H9 (cell line): ENCODE measurements around the gene RFFL. TPM values are rescaled to one million over a fixed set of nuclear protein-coding genes. Genes with fewer than 3 reads are reported as not detected.
A peak's percentile ranks its signal among the peaks of the same experiment; 100 is the strongest.

Source experiments
- DNase-seq: peaks from one replicate; pipeline ENCODE4 v3.0.0-alpha.2; 2017
- H2AFZ ChIP-seq: one replicate; pipeline ENCODE4 v1.6.1; 2013; ENCODE audit warnings: mild to moderate bottlenecking, low read length, control low read depth, moderate library complexity
- H2AK5ac ChIP-seq: 2 replicates; pipeline ENCODE4 v1.6.1; 2013; ENCODE audit warnings: low read length, control low read depth, mixed read lengths; ENCODE audit not compliant: insufficient read length
- H2BK120ac ChIP-seq: one replicate; pipeline ENCODE4 v1.6.1; 2013; ENCODE audit warnings: low read depth, mild to moderate bottlenecking, low read length, control low read depth, inconsistent platforms; ENCODE audit not compliant: poor library complexity, severe bottlenecking
- H2BK12ac ChIP-seq: 2 replicates; pipeline ENCODE4 v1.6.1; 2013; ENCODE audit warnings: low read length, control low read depth, mixed read lengths, low read depth; ENCODE audit not compliant: insufficient read length
- H2BK15ac ChIP-seq: 2 replicates; pipeline ENCODE4 v1.6.1; 2013; ENCODE audit warnings: low read depth, low read length, control low read depth
- H2BK20ac ChIP-seq: one replicate; pipeline ENCODE4 v1.6.1; 2013; ENCODE audit warnings: low read depth, mild to moderate bottlenecking, low read length, control low read depth, inconsistent platforms; ENCODE audit not compliant: poor library complexity, severe bottlenecking
- H2BK5ac ChIP-seq: 2 replicates; pipeline ENCODE4 v1.6.1; 2013; ENCODE audit warnings: low read length, control low read depth, mixed read lengths; ENCODE audit not compliant: insufficient read length
- H3K14ac ChIP-seq: 2 replicates; pipeline ENCODE4 v1.6.1; 2013; ENCODE audit warnings: low read length, control low read depth; ENCODE audit not compliant: insufficient read depth
- H3K18ac ChIP-seq: 2 replicates; pipeline ENCODE4 v1.6.1; 2013; ENCODE audit warnings: low read depth, mild to moderate bottlenecking, mixed read lengths, low read length, control low read depth; ENCODE audit not compliant: insufficient read length
- H3K23ac ChIP-seq: 2 replicates; pipeline ENCODE4 v1.6.1; 2013; ENCODE audit warnings: low read length, control low read depth, mixed read lengths, low read depth; ENCODE audit not compliant: insufficient read length
- H3K23me2 ChIP-seq: 2 replicates; pipeline ENCODE4 v1.6.1; 2013; ENCODE audit warnings: low read depth, mild to moderate bottlenecking, mixed read lengths, low read length, control low read depth; ENCODE audit not compliant: insufficient read length, poor library complexity, severe bottlenecking
- H3K27ac ChIP-seq: 2 replicates; pipeline ENCODE4 v1.5.1; 2013; ENCODE audit warnings: low read length, control low read depth, mixed read lengths, low read depth; ENCODE audit not compliant: insufficient read length
- H3K27me3 ChIP-seq: 2 replicates; pipeline ENCODE4 v1.6.1; 2013; ENCODE audit warnings: low read length, control low read depth, inconsistent platforms; ENCODE audit not compliant: insufficient read depth
- H3K4ac ChIP-seq: 2 replicates; pipeline ENCODE4 v1.6.1; 2013; ENCODE audit warnings: low read depth, mild to moderate bottlenecking, control low read depth, inconsistent platforms, low read length, moderate library complexity
- H3K4me1 ChIP-seq: 2 replicates; pipeline ENCODE4 v1.6.1; 2013; ENCODE audit warnings: low read length, control low read depth, inconsistent platforms; ENCODE audit not compliant: insufficient read depth
- H3K4me2 ChIP-seq: 2 replicates; pipeline ENCODE4 v1.6.1; 2013; ENCODE audit warnings: low read length, control low read depth, mixed read lengths; ENCODE audit not compliant: insufficient read length, insufficient read depth
- H3K56ac ChIP-seq: 2 replicates; pipeline ENCODE4 v1.6.1; 2013; ENCODE audit warnings: low read depth, mild to moderate bottlenecking, mixed read lengths, low read length, control low read depth; ENCODE audit not compliant: insufficient read length
- H3K79me1 ChIP-seq: 2 replicates; pipeline ENCODE4 v1.6.1; 2013; ENCODE audit warnings: low read depth, mild to moderate bottlenecking, moderate library complexity, low read length, control low read depth, inconsistent platforms; ENCODE audit not compliant: insufficient read depth, poor library complexity, severe bottlenecking
- H3K79me2 ChIP-seq: 2 replicates; pipeline ENCODE4 v1.6.1; 2013; ENCODE audit warnings: low read length, control low read depth, inconsistent platforms; ENCODE audit not compliant: insufficient read depth
- H3K9ac ChIP-seq: 2 replicates; pipeline ENCODE4 v1.6.1; 2013; ENCODE audit warnings: low read length, control low read depth, mixed read lengths; ENCODE audit not compliant: insufficient read length; ENCODE audit errors: extremely low read depth
- H3K9me3 ChIP-seq: one replicate; pipeline ENCODE4 v1.6.1; 2013; ENCODE audit warnings: low read depth, low read length, inconsistent platforms; ENCODE audit not compliant: control insufficient read depth
- H3T11ph ChIP-seq: one replicate; pipeline ENCODE4 v1.6.1; 2013; ENCODE audit warnings: mild to moderate bottlenecking, low read length, control low read depth, inconsistent platforms
- H4K20me1 ChIP-seq: one replicate; pipeline ENCODE4 v1.6.1; 2013; ENCODE audit not compliant: control insufficient read depth, insufficient read length, insufficient read depth
- H4K5ac ChIP-seq: 2 replicates; pipeline ENCODE4 v1.6.1; 2013; ENCODE audit warnings: low read depth, mild to moderate bottlenecking, mixed read lengths, low read length, control low read depth; ENCODE audit not compliant: insufficient read length
- H4K8ac ChIP-seq: replicated peaks from 2 replicates; pipeline ENCODE4 v1.6.1; 2013; ENCODE audit warnings: low read length, control low read depth, mixed read lengths, low read depth; ENCODE audit not compliant: insufficient read length
- H4K91ac ChIP-seq: 2 replicates; pipeline ENCODE4 v1.6.1; 2013; ENCODE audit warnings: low read depth, mild to moderate bottlenecking, moderate library complexity, mixed read lengths, low read length, control low read depth; ENCODE audit not compliant: insufficient read length
- H3K27ac Mint-ChIP-seq, 3 experiments: 2 replicates in 2 of 3; 3 replicates in 1 of 3; pipeline ENCODE4 v1.8.0; 2020 to 2021; ENCODE audit warnings: mixed read lengths in 3 of 3, mild to moderate bottlenecking in 1 of 3, moderate library complexity in 1 of 3
- H3K27me3 Mint-ChIP-seq: 2 replicates; pipeline ENCODE4 v1.8.0; 2021; ENCODE audit warnings: low read depth, mild to moderate bottlenecking, moderate library complexity, mixed read lengths
- H3K36me3 Mint-ChIP-seq, 3 experiments: 2 replicates in 2 of 3; 3 replicates in 1 of 3; pipeline ENCODE4 v1.8.0; 2020 to 2021; ENCODE audit warnings: low read depth in 3 of 3, mixed read lengths in 3 of 3; ENCODE audit not compliant: insufficient read depth in 1 of 3
- H3K4me1 Mint-ChIP-seq, 2 experiments: 2 replicates each; pipeline ENCODE4 v1.8.0; 2020; ENCODE audit warnings: mixed read lengths in 2 of 2
- H3K4me3 Mint-ChIP-seq, 2 experiments: 2 replicates in 1 of 2; 3 replicates in 1 of 2; pipeline ENCODE4 v1.8.0; 2020 to 2021; ENCODE audit warnings: mild to moderate bottlenecking in 2 of 2, mixed read lengths in 2 of 2, moderate library complexity in 1 of 2
- H3K9me3 Mint-ChIP-seq, 2 experiments: 2 replicates in 1 of 2; 3 replicates in 1 of 2; pipeline ENCODE4 v1.8.0; 2020; ENCODE audit warnings: mild to moderate bottlenecking in 2 of 2, mixed read lengths in 2 of 2, moderate library complexity in 1 of 2
- WGBS: extraction: QIAGEN DNeasy Blood & Tissue Kit; methylation state at CpG from one replicate; pipeline ENCODE4 v1.1.7; 2013; ENCODE audit warnings: missing lambda C conversion rate, low lambda C conversion rate, mixed read lengths; ENCODE audit not compliant: insufficient read length; ENCODE audit errors: extremely low coverage; 5-methylcytosine and 5-hydroxymethylcytosine counted together
- total RNA-seq: library from RNA; stranded (reverse); gene quantifications from 2 replicates; pipeline ENCODE4 v1.2.1, GENCODE V29; 2021
- TF ChIP-seq, protein P1 (sequence below): fragments of 200-600 bp; sonication (generic); conservative IDR thresholded peaks from 3 replicates; pipeline ENCODE4 v1.8.0; 2021; ENCODE audit warnings: antibody characterized with exemption, mild to moderate bottlenecking

The RFFL gene
- total RNA-seq, 1 experiment from 2014 or later, result 21.1 TPM

DNA sequence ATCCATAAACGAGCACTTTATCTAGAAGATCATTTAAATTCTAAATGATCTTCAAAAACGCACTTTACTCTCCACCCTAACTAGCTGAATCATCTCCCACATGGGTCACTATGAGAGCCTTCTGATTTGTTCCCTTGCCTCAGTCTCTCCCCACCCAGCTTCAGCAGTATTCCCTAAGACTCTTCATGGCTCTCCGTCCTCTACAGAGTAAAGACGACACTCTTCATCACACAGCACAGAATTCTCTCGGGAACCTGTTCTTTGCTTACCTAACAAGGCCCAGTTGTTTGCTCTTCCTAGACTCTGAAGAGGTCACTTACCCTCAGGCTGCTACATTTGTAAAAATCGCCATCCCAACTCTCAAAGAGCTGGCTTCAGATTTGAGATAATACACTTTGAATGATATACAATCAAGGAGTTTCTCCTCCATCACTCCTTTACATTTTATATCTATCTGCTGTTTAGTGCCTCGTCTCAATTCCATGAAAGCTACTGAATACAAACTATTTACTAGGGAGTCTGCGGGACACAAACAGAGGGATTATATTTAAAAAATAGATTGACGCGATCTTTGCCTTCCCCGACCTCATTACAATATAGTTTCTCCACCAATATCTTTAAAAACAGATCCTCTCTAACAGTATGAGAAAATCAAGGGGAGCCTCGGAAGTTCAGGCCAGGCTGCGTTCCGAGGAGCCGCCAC, 83.7 kb downstream of the RFFL start:
- H3K9ac ChIP-seq, result peak overlapping the region; percentile 16
- no peak overlapping the region for H2BK120ac ChIP-seq
- peaks cover 10% of the 10 kb centered on the region for H3K79me2 ChIP-seq
- no peak overlapping the region for H3K4ac ChIP-seq
- no peak overlapping the region for H2BK5ac ChIP-seq
- no peak overlapping the region for H4K5ac ChIP-seq
- no peak overlapping the region for H2BK12ac ChIP-seq
- peaks cover 8 to 27% (median 21%) of the 10 kb centered on the region in 3 experiments; a peak in 5 of 7 replicates for H3K36me3 Mint-ChIP-seq
- peak overlapping the region; percentile 95 to 99 (median 98) for H3K27ac Mint-ChIP-seq
- no peak overlapping the region for H4K91ac ChIP-seq
- H3K79me1 ChIP-seq, result peaks cover 18% of the 10 kb centered on the region
- no peaks in the 10 kb centered on the region for H3K9me3 ChIP-seq
- no peaks in the 10 kb centered on the region; a peak in 1 of 5 replicates for H3K9me3 Mint-ChIP-seq
- H2BK20ac ChIP-seq, result no peak overlapping the region
- WGBS, result no CpG with 5 or more reads among the region's 15 CpGs
- H3K27me3 Mint-ChIP-seq, result no peaks in the 10 kb centered on the region; the same call in none of the 2 replicates
- H3K4me2 ChIP-seq, result peak overlapping the region; percentile 18
- H3K27ac ChIP-seq, result no peak overlapping the region
- no peak overlapping the region for H3K14ac ChIP-seq
- no peak overlapping the region for H2AFZ ChIP-seq
- DNase-seq, result no peak
- no peaks in the 10 kb centered on the region for H4K20me1 ChIP-seq
- H3K27me3 ChIP-seq, result no peaks in the 10 kb centered on the region
- H3T11ph ChIP-seq, result no peak overlapping the region
- no peak overlapping the region for H4K8ac ChIP-seq
- H3K23me2 ChIP-seq, result no peaks in the 10 kb centered on the region
- H3K56ac ChIP-seq, result no peak overlapping the region
- no peaks in the 10 kb centered on the region for H3K4me1 ChIP-seq
- H3K4me1 Mint-ChIP-seq, result peaks cover 26 to 35% of the 10 kb centered on the region in 2 experiments
- no peak overlapping the region for H3K23ac ChIP-seq
- peak overlapping the region; percentile 32 for H3K18ac ChIP-seq
- H3K4me3 Mint-ChIP-seq, result peak overlapping the region; percentile 90 to 93
- H2AK5ac ChIP-seq, result no peak overlapping the region
- H2BK15ac ChIP-seq, result no peak overlapping the region
- TF ChIP-seq, protein P1, sequence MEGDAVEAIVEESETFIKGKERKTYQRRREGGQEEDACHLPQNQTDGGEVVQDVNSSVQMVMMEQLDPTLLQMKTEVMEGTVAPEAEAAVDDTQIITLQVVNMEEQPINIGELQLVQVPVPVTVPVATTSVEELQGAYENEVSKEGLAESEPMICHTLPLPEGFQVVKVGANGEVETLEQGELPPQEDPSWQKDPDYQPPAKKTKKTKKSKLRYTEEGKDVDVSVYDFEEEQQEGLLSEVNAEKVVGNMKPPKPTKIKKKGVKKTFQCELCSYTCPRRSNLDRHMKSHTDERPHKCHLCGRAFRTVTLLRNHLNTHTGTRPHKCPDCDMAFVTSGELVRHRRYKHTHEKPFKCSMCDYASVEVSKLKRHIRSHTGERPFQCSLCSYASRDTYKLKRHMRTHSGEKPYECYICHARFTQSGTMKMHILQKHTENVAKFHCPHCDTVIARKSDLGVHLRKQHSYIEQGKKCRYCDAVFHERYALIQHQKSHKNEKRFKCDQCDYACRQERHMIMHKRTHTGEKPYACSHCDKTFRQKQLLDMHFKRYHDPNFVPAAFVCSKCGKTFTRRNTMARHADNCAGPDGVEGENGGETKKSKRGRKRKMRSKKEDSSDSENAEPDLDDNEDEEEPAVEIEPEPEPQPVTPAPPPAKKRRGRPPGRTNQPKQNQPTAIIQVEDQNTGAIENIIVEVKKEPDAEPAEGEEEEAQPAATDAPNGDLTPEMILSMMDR, result no peak
